ENCODE measurements around the gene RHOBTB3.

DNA sequence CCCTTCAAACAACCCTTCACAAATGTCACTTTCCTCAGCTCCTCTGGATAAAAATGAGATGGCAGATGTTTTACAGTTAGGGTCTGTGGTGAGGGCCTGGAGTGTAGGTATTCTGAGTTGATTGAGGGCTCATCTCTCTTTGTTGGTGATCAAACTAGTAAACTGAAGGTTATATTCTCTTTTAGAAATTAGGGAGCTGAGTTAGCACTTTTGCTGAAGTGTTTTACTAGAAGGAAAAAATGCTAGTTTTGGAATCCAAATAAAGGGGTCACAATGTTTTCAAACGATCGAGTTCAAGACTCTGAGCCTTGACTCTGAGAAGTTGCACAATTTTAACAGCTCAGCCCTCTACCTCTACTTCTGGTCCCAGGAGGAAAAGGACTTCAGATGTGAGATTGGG lies 23.4 kb downstream of the RHOBTB3 start:
- TF ChIP-seq POLR2AphosphoS5 (IDR thresholded peaks at IDR 0.05) = no peak
- TF ChIP-seq, protein P1, sequence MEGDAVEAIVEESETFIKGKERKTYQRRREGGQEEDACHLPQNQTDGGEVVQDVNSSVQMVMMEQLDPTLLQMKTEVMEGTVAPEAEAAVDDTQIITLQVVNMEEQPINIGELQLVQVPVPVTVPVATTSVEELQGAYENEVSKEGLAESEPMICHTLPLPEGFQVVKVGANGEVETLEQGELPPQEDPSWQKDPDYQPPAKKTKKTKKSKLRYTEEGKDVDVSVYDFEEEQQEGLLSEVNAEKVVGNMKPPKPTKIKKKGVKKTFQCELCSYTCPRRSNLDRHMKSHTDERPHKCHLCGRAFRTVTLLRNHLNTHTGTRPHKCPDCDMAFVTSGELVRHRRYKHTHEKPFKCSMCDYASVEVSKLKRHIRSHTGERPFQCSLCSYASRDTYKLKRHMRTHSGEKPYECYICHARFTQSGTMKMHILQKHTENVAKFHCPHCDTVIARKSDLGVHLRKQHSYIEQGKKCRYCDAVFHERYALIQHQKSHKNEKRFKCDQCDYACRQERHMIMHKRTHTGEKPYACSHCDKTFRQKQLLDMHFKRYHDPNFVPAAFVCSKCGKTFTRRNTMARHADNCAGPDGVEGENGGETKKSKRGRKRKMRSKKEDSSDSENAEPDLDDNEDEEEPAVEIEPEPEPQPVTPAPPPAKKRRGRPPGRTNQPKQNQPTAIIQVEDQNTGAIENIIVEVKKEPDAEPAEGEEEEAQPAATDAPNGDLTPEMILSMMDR (IDR thresholded peaks at IDR 0.05) = no peak

Measured in breast epithelium (tissue), 3 donors.